Liver (tissue), 3 donors: ENCODE results near the gene MIEN1.

ENCODE experiments used
- TAF1 ChIP-seq: conservative IDR thresholded peaks from 2 replicates; pipeline ENCODE4 v1.6.1; 2016; ENCODE audit warnings: antibody characterized with exemption, mild to moderate bottlenecking
- TF ChIP-seq, protein P1 (sequence below): fragments of 150-350 bp; IDR thresholded peaks from 2 replicates; pipeline ENCODE4 v1.5.1; 2017; ENCODE audit warnings: improper control_type of control experiment, low read depth, low read length; ENCODE audit not compliant: missing input control
- donor health status: healthy.
- donor health status: healthy.

DNA sequence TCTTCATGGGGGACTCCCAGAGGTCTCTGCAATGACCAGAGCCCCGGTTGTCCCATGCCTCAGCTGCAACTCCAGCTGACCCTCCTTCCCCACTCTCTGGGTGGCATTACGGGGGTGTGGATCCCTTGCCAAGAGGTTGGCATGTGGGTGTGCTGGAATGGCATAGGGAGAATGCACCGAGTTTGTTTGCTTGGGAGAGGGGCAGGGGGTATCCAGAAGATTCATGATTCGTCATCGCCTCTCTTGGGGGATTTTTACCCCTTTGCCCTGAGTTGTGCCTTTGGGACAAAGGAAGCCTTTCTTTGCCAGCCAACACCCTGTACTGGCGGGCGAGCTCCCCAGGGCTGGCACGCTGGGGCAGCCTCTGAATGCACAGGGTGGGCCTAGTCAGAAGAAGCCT is 23.9 kb downstream of the MIEN1 start:
- TF ChIP-seq, protein P1, sequence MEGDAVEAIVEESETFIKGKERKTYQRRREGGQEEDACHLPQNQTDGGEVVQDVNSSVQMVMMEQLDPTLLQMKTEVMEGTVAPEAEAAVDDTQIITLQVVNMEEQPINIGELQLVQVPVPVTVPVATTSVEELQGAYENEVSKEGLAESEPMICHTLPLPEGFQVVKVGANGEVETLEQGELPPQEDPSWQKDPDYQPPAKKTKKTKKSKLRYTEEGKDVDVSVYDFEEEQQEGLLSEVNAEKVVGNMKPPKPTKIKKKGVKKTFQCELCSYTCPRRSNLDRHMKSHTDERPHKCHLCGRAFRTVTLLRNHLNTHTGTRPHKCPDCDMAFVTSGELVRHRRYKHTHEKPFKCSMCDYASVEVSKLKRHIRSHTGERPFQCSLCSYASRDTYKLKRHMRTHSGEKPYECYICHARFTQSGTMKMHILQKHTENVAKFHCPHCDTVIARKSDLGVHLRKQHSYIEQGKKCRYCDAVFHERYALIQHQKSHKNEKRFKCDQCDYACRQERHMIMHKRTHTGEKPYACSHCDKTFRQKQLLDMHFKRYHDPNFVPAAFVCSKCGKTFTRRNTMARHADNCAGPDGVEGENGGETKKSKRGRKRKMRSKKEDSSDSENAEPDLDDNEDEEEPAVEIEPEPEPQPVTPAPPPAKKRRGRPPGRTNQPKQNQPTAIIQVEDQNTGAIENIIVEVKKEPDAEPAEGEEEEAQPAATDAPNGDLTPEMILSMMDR, result no peak
- TF ChIP-seq TAF1, result no peak
